T47D (cell line): ENCODE measurements around the gene FAM237B.

Source experiments
- DNase-seq, 2 experiments: peaks; one replicate each; pipeline versions ENCODE4 v3.0.0 to v3.0.0-alpha.2; 2011 to 2012; ENCODE audit warnings: low read depth in 1 of 2, low spot score in 1 of 2
- JUND ChIP-seq: IDR thresholded peaks from 2 replicates; pipeline ENCODE4 v1.6.1; 2012; ENCODE audit warnings: low read depth
- in situ Hi-C: cut with HindIII; loops from 2 replicates; pipeline ENCODE4 v1.10.0; 2016; ENCODE audit warnings: low sequenced_read_pairs, low pct_unique_long_range_greater_than_20kb

The FAM237B gene

DNA sequence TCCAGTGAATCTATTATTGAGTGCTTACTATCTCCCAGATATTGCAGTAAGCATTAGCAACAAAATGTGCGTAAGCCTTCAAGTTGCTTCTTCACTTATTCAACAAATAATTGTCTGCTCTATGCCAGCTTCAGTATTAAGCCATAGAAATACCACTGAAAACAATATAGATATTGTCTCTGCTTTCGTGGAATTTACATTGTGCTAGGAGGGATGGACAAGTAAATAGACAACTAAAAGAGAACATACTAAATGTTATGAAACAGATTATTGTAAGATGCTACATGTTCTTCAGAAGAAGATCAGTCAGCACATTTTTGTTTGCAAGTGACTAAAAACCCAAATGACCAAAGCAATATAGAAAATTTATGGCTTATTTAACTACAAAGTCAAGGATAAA is 48.9 kb downstream of the FAM237B start:
- in situ Hi-C loops = no loop called here
- no peak for TF ChIP-seq JUND
- DNase-seq = no peak

DNA sequence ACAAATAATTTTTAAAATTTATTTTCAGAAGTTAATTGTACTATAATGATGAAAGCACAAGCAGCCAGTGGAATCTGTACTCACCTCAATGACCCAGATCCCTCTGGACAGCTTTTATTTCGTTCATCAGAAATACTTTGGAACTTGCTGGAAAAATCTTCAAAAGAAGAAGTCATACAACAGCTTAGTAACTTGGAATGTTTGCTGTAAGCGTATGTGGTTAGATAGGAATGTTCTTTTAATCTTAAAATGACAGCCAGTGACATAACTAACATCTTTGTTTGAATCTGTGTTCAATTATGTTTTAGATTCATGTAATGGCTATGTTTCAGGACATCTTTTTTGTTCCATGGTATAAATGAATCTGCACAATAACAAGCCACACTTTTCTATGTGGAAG is 49.4 kb downstream of the FAM237B start:
- no peak for TF ChIP-seq JUND
- no peak for DNase-seq
- in situ Hi-C loops = no loop called here

DNA sequence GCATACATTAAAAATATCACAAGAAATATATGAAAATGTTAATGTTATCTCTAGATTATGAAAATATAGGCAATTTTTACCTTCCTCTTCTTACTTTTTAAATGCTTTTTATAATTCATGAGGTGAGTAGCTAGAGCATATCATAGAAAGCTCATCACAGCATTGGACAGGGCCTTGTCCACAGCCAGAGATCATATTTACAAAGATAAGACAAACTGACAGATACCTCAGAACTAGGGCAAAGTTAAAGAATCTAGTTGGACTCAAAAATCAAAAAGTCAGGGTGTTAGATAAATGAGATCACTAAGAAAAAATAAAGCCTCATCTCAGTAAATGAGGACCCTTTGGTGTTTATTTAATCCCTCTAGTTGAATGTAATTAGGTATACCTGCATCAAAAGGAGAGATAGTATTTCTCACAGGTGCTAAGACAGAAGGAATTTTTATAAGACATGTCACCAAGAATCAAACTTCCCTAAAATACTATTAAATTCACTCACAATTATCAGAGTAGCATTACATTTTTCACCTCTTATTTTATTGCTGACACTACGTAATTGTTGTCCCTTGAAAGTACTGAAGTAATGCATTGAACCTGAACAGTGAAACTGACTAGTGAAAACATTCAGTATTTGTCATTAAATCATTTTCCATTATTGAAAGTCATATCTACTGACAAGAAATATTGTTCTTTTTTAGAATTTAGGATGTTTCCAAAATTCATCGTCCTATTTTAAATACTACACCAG is 50.5 kb downstream of the FAM237B start:
- in situ Hi-C loops = no loop called here
- DNase-seq = no peak
- no peak for TF ChIP-seq JUND

DNA sequence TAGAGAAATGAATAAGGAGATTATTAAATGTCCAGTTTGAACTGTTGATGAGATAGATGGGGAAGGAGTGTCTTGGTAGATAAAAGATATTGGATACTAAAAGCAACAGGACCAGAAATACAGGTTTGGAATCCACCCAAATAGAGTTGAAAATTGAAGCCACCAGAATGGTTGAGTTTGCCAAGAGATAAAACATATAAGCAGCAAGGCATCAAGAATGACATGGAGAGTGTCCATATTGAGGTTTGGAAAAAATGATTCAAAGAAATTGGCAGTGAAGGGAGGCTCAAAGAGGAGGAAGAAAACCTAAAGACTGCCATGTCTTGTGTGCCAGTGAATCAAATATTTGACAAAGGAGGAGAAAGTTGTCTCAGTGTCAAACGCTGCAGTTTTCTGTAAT is 51.9 kb downstream of the FAM237B start:
- DNase-seq = no peak
- in situ Hi-C loops = no loop called here
- no peak for TF ChIP-seq JUND

DNA sequence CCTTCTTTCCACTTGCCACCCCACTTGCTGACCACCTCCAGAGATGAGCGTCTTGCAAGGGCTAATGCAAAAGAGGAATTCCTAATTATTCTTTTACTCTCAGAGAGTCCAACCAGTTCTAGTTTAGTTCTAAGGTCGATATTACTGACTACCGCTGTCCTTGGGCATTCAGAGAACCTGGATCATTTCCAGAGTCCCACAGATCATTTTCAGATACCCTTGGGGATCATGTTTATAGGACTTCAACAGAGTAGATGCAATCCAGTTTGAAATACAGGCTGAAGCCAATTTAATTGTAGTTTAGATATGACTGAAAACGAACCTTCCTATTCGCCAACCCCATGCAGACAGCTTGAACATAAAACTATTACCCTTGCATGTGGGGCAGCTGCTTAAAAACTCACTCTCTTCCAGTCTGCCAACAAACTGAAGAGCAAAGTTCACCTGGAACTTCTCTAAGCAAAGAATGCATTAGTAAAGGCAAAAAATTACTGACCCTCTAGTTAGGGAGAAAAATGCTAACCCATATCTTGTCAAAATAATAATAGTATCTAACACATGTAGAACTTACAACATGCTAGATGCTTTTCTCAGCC is 53.7 kb downstream of the FAM237B start:
- DNase-seq = no peak
- no peak for TF ChIP-seq JUND
- in situ Hi-C loops = no loop called here

DNA sequence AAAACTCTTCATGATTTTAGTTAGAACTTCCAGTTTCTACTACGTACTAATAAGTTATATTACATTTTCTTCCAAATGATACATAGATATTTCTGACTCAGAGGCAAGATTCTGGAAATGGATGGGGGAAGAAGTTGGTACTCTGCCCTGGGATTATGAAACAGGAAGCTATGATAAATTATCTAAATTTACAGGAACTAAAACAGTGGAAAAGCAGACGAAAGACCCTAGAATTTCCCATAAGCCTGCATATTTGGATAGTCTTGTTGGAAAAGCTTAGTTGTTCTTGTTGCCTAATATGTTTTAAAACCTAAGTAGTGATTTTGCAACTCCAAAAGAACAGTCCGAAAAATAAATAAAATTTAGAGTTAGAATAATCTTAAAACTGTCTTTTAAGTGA is 54.3 kb downstream of the FAM237B start:
- TF ChIP-seq JUND = no peak
- no peak for DNase-seq
- in situ Hi-C loops = no loop called here
